K562 treated with DMSO at 1 percent for 4 hours (cell line): Measurements from ENCODE around the gene PLD4. TPM values are rescaled to one million over a fixed set of nuclear protein-coding genes. Genes with fewer than 3 reads are reported as not detected.

ENCODE experiments used
- total RNA-seq: library from RNA; unstranded; fragments of 300-600 nt; gene quantifications from 2 replicates; pipeline ENCODE4 v1.2.3, GENCODE V29; 2022; ENCODE audit not compliant: insufficient read depth

Gene PLD4
- total RNA-seq = 3.9 TPM in 1 of 2 replicates, not detected in the other

DNA sequence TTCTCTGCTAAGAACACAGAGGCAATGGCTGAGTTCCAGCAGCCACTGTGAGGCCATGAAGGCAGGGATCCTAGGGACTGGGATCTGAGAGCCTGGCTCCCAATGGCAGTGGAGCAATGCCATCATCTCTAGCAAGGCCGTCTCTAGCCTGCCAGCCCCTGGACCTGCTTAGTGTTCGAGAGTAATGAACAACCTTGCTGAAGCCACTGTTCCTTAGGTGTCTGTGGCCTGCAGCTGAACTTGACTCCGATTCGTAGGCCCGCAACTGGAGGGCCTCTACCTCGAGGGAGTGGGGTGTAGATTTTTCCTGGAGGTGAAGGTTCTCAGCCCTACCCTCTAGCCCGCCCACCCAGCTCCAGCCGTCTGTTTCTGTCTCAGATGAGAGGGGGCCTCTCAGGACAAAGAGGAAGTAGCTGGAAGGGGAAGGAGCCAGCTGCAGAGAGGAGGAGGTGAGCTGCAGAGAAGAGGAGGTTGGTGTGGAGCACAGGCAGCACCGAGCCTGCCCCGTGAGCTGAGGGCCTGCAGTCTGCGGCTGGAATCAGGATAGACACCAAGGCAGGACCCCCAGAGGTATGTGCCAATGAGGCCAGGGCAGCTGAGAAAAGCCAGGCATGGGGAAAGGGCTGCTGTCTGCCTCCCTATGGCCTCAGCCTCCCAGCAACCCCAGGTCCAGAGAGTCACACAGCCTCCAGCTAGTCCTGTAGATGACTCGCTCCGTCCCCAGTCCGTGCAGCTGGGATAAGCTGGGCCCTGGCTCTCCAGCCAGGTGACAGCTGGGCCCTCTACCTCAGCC, at the start of gene PLD4:
Gene PLD4 (plus strand): TSS at position 459 of the 793 bp plus-strand sequence. CDS start 2,262 bp downstream, outside the sequence.

GRCh38 chr14:104977681-104978653, 53.3 kb downstream of the PLD4 start, which contains the start of gene AHNAK2:
Gene AHNAK2 (minus strand): TSS chr14:104978374. CDS start chr14:104978237, 137 bp downstream.

Other genes with a start within 250 kb of the PLD4 start
- 19.1 and 24.2 TPM in 2 replicates for gene INF2, start 235.3 kb upstream of the PLD4 start, total RNA-seq
- gene ADSS1, start 200.7 kb upstream of the PLD4 start, total RNA-seq = 11.7 and 16.5 TPM in 2 replicates
- gene SIVA1, start 171.7 kb upstream of the PLD4 start, total RNA-seq = 115 and 126 TPM in 2 replicates
- 102 and 123 TPM in 2 replicates for gene AKT1, start 129.1 kb upstream of the PLD4 start, total RNA-seq
- gene ZBTB42, start 123.8 kb upstream of the PLD4 start, total RNA-seq = 3.1 and 4.1 TPM in 2 replicates
- gene CEP170B, start 59.6 kb upstream of the PLD4 start, total RNA-seq = 6.7 and 6.8 TPM in 2 replicates
- gene AHNAK2, start 53.5 kb downstream of the PLD4 start, total RNA-seq = 0.12 TPM in 1 of 2 replicates, not detected in the other
- 1.5 and 1.7 TPM in 2 replicates for gene CLBA1, start 60.9 kb downstream of the PLD4 start, total RNA-seq
- 29.5 and 31.6 TPM in 2 replicates for gene CDCA4, start 96.2 kb downstream of the PLD4 start, total RNA-seq
- gene GPR132, start 140.6 kb downstream of the PLD4 start, total RNA-seq = 1.8 and 2.3 TPM in 2 replicates
- 9.5 and 16.0 TPM in 2 replicates for gene JAG2, start 243.9 kb downstream of the PLD4 start, total RNA-seq